KMS-11 (cell line): ENCODE results near the gene CDC42BPB.

ENCODE experiments used
- H2AFZ ChIP-seq: fragments of 200-600 bp; sonication (generic); 2 replicates; pipeline ENCODE4 v1.6.1; 2016; ENCODE audit warnings: antibody characterized with exemption, mixed run types, low read depth
- H3K27ac ChIP-seq: fragments of 200-600 bp; sonication (generic); 2 replicates; pipeline ENCODE4 v1.6.1; 2016; ENCODE audit warnings: mild to moderate bottlenecking, mixed run types
- H3K27me3 ChIP-seq: fragments of 200-600 bp; sonication (generic); 2 replicates; pipeline ENCODE4 v1.6.1; 2017; ENCODE audit warnings: mild to moderate bottlenecking, low read depth, mixed run types, moderate library complexity; ENCODE audit not compliant: insufficient read depth
- H3K36me3 ChIP-seq: fragments of 200-600 bp; sonication (generic); 2 replicates; pipeline ENCODE4 v1.6.1; 2017; ENCODE audit warnings: mild to moderate bottlenecking, mixed run types; ENCODE audit not compliant: insufficient read depth
- H3K4me1 ChIP-seq: fragments of 200-600 bp; sonication (generic); 2 replicates; pipeline ENCODE4 v1.6.1; 2016; ENCODE audit warnings: mild to moderate bottlenecking, low read depth, mixed run types; ENCODE audit not compliant: poor library complexity, severe bottlenecking
- H3K4me2 ChIP-seq: fragments of 200-600 bp; sonication (generic); 2 replicates; pipeline ENCODE4 v1.7.0; 2016; ENCODE audit warnings: mild to moderate bottlenecking, mixed run types
- H3K4me3 ChIP-seq: fragments of 200-600 bp; sonication (generic); IDR thresholded peaks from 2 replicates; pipeline ENCODE4 v1.6.1; 2017; ENCODE audit warnings: low read depth, low read length, mixed read lengths; ENCODE audit not compliant: insufficient read depth
- H3K79me2 ChIP-seq: fragments of 200-600 bp; sonication (generic); 2 replicates; pipeline ENCODE4 v1.6.1; 2016; ENCODE audit warnings: low read depth, mixed run types; ENCODE audit not compliant: insufficient read depth
- H3K9ac ChIP-seq: fragments of 200-600 bp; sonication (generic); 2 replicates; pipeline ENCODE4 v1.6.1; 2016; ENCODE audit warnings: mild to moderate bottlenecking, mixed run types
- H4K20me1 ChIP-seq: fragments of 200-600 bp; sonication (generic); 2 replicates; pipeline ENCODE4 v1.6.1; 2016; ENCODE audit warnings: mild to moderate bottlenecking, mixed run types; ENCODE audit not compliant: insufficient read depth
- TF ChIP-seq, protein P1 (sequence below): fragments of 200-600 bp; sonication (generic); conservative IDR thresholded peaks from 2 replicates; pipeline ENCODE4 v1.6.1; 2017; ENCODE audit warnings: low read depth, mild to moderate bottlenecking, antibody characterized with exemption, low read length, moderate library complexity, mixed read lengths

CDC42BPB gene

DNA sequence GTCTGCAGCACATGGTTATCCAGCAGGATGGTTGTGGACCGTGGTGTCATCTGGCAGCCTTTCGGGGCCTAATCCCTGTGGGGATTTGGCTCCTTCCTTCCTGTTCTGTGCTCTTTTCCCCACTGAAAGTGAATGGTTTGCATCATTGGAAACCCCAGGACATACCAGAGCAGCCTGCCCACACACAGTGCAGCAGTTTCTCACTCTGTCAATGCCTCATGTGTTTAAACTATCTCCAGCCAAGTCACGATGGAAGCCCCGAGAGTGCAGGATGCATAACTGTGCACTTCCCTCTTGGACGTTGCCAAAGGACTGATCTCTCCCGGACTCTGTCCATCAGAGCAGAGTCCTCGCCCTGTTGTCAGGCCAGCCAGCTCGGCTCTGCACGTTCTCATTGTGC lies 163.9 kb downstream of the CDC42BPB start:
- H3K79me2 ChIP-seq: peaks cover 7% of the 10 kb centered on the region; the same call in 1 of the 2 replicates
- H3K9ac ChIP-seq: no peak overlapping the region
- H2AFZ ChIP-seq: no peak overlapping the region
- TF ChIP-seq, protein P1, sequence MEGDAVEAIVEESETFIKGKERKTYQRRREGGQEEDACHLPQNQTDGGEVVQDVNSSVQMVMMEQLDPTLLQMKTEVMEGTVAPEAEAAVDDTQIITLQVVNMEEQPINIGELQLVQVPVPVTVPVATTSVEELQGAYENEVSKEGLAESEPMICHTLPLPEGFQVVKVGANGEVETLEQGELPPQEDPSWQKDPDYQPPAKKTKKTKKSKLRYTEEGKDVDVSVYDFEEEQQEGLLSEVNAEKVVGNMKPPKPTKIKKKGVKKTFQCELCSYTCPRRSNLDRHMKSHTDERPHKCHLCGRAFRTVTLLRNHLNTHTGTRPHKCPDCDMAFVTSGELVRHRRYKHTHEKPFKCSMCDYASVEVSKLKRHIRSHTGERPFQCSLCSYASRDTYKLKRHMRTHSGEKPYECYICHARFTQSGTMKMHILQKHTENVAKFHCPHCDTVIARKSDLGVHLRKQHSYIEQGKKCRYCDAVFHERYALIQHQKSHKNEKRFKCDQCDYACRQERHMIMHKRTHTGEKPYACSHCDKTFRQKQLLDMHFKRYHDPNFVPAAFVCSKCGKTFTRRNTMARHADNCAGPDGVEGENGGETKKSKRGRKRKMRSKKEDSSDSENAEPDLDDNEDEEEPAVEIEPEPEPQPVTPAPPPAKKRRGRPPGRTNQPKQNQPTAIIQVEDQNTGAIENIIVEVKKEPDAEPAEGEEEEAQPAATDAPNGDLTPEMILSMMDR: no peak
- no peaks in the 10 kb centered on the region for H3K4me1 ChIP-seq
- no peak overlapping the region for H3K4me2 ChIP-seq
- no peaks in the 10 kb centered on the region for H4K20me1 ChIP-seq
- no peak overlapping the region for H3K27ac ChIP-seq
- no peaks in the 10 kb centered on the region for H3K27me3 ChIP-seq
- H3K4me3 ChIP-seq: no peak overlapping the region
- H3K36me3 ChIP-seq: no peaks in the 10 kb centered on the region

DNA sequence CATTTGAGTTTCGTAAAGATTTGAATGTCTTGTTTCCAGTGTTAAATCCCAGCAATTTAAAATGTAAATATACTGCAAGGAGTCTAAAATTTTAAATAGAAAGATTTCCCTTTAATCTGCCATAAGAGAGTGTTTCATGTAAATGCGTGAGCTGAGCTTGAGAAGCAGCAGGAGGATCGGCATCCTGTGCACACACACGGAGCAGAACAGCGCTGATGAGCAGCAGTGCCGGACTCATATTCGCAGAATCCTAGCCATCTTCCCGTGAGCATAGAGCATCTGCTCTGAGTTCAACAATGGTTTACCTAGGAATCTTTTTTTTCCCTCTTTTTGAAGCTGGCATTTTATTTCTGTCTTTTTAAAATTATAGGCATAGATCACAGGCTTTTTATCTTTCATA lies 164.7 kb downstream of the CDC42BPB start:
- TF ChIP-seq, protein P1: no peak
- H4K20me1 ChIP-seq: no peaks in the 10 kb centered on the region
- no peaks in the 10 kb centered on the region for H3K36me3 ChIP-seq
- no peaks in the 10 kb centered on the region for H3K4me1 ChIP-seq
- no peak overlapping the region for H3K9ac ChIP-seq
- H3K4me3 ChIP-seq: no peak overlapping the region
- no peaks in the 10 kb centered on the region for H3K27me3 ChIP-seq
- peaks cover 13% of the 10 kb centered on the region; the same call in 1 of the 2 replicates for H3K79me2 ChIP-seq
- H3K27ac ChIP-seq: no peak overlapping the region
- no peak overlapping the region for H2AFZ ChIP-seq
- H3K4me2 ChIP-seq: no peak overlapping the region

DNA sequence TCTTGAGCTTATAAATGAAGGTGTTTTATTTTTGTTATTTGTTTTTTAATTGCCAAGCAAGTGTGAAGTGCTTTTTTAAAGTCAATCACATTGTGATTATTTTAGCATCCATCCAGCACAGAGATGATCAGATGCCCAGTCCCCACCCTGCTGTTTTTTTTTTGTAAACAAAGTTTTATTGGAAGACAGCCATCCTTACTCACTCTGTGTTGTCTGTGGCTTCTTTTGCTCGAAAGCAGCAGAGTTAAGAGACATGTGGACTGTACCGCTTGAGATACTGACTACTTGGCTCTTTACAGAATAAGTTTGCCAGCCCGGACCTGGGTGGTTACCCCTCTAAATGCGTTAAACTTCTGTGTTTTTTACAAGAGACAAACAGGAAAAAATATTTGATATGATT lies 165.8 kb downstream of the CDC42BPB start:
- H3K4me2 ChIP-seq: no peak overlapping the region
- peaks cover 13% of the 10 kb centered on the region; the same call in 1 of the 2 replicates for H3K79me2 ChIP-seq
- H3K4me3 ChIP-seq: no peak overlapping the region
- no peaks in the 10 kb centered on the region for H3K36me3 ChIP-seq
- no peak overlapping the region for H3K9ac ChIP-seq
- no peaks in the 10 kb centered on the region for H3K4me1 ChIP-seq
- H4K20me1 ChIP-seq: no peaks in the 10 kb centered on the region
- H2AFZ ChIP-seq: no peak overlapping the region
- no peaks in the 10 kb centered on the region for H3K27me3 ChIP-seq
- TF ChIP-seq, protein P1: no peak
- H3K27ac ChIP-seq: no peak overlapping the region

DNA sequence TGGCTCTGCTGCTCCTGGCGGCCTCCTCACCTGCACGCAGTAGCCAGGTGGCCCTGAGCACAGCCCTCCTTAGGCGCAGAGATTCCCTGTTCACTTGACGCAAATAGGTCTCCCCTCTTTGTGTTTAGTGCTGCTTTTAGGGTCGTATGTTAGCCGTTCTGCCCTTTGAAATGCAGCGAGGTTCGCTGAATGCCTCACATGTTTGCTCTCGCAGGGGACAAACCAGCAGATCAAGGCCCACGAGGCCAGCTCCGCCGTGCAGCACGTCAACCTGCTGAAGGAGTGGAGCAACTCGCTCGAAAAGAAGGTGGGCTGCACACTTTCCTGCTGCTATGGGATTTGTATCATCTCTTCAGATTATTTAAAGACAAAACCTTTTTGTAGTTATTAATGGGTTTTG lies 166.2 kb downstream of the CDC42BPB start:
- Histone ChIP-seq H2AFZ (no peak overlapping the region), H3K4me3 (no peak overlapping the region), H4K20me1 (no peaks in the 10 kb centered on the region), H3K36me3 (no peaks in the 10 kb centered on the region), H3K4me1 (no peaks in the 10 kb centered on the region), H3K4me2 (no peak overlapping the region), H3K27ac (no peak overlapping the region), H3K27me3 (no peaks in the 10 kb centered on the region), H3K9ac (no peak overlapping the region), H3K79me2 (peaks cover 13% of the 10 kb centered on the region; the same call in 1 of the 2 replicates)
- TF ChIP-seq, protein P1: no peak
